GM13976 (cell line): ENCODE results near the gene C14orf119.

Source experiments
- DNase-seq: peaks from one replicate; pipeline ENCODE4 v3.0.0; 2012; ENCODE audit warnings: low spot score
- CTCF ChIP-seq: IDR thresholded peaks from 2 replicates; pipeline ENCODE4 v1.5.1; 2012; ENCODE audit warnings: borderline replicate concordance, mild to moderate bottlenecking; ENCODE audit not compliant: insufficient read depth; ENCODE audit errors: extremely low read depth, missing control alignments, control extremely low read depth
- in situ Hi-C: fragments of 300-500 bp; cut with MboI; formaldehyde crosslinking; loops from one replicate; pipeline ENCODE4 v1.12.0; 2022; ENCODE audit warnings: low sequenced_read_pairs, mixed read lengths, inconsistent platforms; ENCODE audit not compliant: unreplicated experiment

Gene C14orf119

DNA sequence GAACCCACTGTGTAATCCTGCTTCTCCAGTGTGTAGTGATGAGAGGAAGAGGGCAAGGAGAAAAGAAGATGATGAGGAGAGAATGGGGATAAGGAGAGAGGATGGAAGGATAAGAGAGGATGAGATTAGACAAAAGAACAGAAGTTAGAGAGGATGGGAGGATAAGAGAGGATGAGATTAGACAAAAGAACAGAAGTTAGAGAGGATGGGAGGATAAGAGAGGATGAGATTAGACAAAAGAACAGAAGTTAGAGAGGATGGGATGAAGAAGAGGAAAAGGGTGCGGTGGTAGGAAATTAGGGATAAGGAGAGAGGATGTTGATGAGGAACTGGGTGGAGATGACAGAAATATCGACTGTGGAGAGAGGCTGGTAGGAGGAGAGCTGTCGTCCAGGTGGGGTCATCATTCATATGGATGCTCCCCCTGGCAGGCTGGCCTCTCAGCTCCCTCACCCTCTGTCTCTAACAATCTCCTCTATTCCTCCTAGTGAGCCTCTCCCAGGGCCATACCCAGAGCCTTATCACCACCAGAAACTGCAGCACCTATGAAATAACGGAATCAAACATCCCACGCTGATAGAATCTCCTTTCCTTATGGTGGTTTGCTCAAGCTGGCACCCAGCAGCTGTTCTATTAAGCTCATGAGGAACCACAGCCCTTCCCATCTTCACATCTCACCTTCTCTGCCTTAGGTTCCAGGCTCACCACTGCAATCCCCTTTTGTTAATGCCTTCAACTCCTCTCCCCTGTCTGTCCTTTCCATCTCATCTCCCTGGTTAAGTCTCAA lies 15.5 kb downstream of the C14orf119 start:
- no peak for DNase-seq
- no peak for TF ChIP-seq CTCF
- in situ Hi-C loops: no loop called here

DNA sequence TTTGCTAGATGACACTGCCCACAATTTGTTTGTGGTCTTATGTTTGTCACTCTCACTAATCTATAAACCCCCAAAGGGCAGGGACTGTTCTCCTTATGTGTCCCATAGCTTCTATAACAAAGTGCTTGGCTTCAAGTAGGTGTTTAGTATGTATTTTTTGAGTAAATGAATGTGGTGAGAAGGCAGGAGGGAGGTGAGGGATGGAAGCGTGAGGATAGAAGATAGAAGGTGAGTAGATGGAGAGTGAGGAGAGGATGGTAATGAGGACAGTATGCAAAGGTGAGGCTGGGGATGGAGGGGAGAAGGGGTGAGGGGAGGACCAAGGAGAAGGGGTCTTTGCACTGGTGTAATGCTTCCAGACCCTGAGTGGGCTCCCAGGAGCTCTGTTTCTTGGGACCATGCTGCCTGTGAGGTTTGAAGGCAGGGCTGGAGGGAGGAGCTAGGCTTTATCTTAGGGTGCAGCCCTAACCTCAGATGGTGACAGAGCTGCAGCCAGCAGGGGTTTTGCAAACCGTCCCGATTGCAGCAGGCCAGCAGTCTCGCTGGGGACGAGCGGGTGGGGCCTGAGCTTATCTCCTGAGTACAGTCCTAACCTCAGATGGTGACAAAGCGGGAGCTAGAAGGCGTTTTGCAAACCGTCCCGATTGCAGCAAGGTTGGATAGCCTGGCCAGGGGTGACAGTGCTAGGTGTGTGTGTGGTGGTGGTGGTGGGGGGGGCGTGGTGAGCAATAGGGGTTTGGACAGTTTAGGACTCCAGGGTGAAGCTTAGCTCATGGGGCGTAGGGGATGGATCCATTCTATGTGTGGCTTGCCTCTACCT lies 17.3 kb downstream of the C14orf119 start:
- in situ Hi-C loops: no loop called here
- no peak for TF ChIP-seq CTCF
- peak; percentile 13 for DNase-seq

DNA sequence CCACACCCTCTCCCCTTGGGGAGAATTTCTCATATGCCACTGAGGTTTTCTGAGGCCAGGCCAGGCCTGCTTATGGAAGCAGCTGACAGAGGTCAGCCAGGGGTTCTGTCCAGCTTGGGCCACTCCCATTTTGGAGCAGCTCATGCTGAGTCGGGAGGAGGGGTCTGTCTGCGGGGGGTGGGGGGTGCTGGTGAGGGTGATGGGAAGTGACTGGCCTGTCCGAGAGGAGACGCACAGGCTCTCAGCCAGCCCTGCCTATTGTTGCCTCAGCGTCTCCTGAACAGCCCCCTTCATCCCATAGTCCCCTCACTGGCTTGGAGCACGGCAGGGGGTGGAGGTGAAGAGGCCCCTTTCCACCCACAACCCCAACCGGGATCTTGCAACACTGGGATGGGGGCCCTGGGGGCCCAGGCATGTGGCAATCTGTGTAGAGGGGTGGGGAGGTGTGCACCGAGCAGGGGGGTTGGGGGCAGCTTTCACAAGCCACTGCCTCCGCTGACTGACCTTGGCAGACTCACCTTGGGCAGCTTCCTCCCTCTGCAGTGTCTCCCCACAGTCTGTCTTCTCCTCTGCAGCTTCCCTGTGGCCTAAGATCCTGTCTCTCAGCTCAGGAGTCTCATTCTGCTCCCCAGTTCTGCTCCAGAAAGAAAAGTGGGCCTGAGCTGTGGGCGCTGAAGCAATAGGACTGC lies 18.3 kb downstream of the C14orf119 start:
- no peak for TF ChIP-seq CTCF
- no peak for DNase-seq
- in situ Hi-C loops: no loop called here

DNA sequence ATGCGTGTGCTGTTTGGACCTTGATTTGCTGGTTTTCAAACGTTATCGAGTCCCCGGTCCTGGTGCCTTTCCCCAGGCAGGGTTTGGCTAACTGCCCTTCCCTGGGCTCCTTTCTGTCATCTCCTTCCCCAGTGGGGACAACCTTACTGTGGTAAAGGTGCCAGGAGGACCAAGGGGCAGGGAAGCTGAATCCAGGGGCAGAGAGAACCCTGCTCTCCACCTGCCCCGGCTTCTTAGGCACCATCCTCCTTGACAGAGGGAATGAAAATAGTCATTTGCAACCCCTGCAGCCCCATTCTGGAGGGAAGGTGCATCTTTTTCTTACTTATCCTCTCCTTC lies 18.8 kb downstream of the C14orf119 start:
- in situ Hi-C loops: no loop called here
- no peak for DNase-seq
- TF ChIP-seq CTCF: no peak

- TF ChIP-seq CTCF: no peak
- in situ Hi-C loops: no loop called here
- no peak for DNase-seq
Measured at GRCh38 chr14:23114669-23115038, 19.3 kb downstream of the C14orf119 start.

GRCh38 chr14:23115039-23115731 lies 19.9 kb downstream of the C14orf119 start:
- no peak for DNase-seq
- in situ Hi-C loops: no loop called here
- no peak for TF ChIP-seq CTCF
